Muscle layer of colon (tissue), 2 donors: ENCODE measurements around the gene SPON2.
"Not testable (repeated sequence)": the region's sequence is repeated elsewhere in the genome, so short reads cannot be mapped to it uniquely, and the experiment has no call there.

Experiments
- H3K27ac ChIP-seq: one replicate; pipeline ENCODE4 v1.7.0; 2013; ENCODE audit warnings: low read depth, mild to moderate bottlenecking, low read length, moderate library complexity
- H3K27me3 ChIP-seq, 2 donors: one replicate each; pipeline ENCODE4 v1.7.0; 2013; ENCODE audit warnings: low read length in 2 of 2, mild to moderate bottlenecking in 2 of 2; ENCODE audit not compliant: insufficient read depth in 2 of 2, control insufficient read depth in 1 of 2
- H3K36me3 ChIP-seq: one replicate; pipeline ENCODE4 v1.7.0; 2013; ENCODE audit warnings: mild to moderate bottlenecking, low read length; ENCODE audit not compliant: insufficient read depth
- H3K4me1 ChIP-seq: one replicate; pipeline ENCODE4 v1.7.0; 2013; ENCODE audit warnings: mild to moderate bottlenecking, low read length; ENCODE audit not compliant: insufficient read depth
- H3K4me3 ChIP-seq, 2 donors: one replicate each; pipeline ENCODE4 v1.7.0; 2013; ENCODE audit warnings: low read length in 2 of 2, low read depth in 1 of 2, mild to moderate bottlenecking in 1 of 2, moderate library complexity in 1 of 2
- H3K9ac ChIP-seq: one replicate; pipeline ENCODE4 v1.7.0; 2013; ENCODE audit warnings: low read length
- H3K9me3 ChIP-seq: one replicate; pipeline ENCODE4 v1.7.0; 2013; ENCODE audit warnings: mild to moderate bottlenecking, low read length
- donor health status: abdominal sarcoma.
- donor health status: Adenocarcinoma of cecum.

SPON2 gene

DNA sequence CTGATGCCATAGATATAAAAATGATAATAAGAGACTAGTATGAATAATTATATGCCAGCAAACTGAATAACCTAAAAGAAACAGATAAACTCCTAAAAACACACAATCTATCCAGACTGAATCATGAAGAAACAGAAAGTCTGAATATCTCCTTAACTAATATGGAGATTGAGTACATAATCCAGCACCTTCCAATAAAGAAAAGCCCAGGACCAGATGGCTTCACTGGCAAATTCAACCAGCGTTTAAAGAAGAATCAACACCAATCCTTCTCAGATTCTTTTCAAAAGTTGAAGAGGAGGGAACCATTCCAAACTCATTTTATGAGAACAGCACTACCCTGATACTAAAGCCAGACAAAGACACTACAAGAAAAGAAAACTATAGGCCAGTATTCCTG, 32.5 kb downstream of the SPON2 start:
- Histone ChIP-seq H3K9ac (no peak overlapping the region), H3K36me3 (no peaks in the 10 kb centered on the region), H3K4me3 (no peak overlapping the region), H3K27me3 (no peaks in the 10 kb centered on the region), H3K4me1 (no peaks in the 10 kb centered on the region), H3K9me3 (no peaks in the 10 kb centered on the region), H3K27ac (no peak overlapping the region)

DNA sequence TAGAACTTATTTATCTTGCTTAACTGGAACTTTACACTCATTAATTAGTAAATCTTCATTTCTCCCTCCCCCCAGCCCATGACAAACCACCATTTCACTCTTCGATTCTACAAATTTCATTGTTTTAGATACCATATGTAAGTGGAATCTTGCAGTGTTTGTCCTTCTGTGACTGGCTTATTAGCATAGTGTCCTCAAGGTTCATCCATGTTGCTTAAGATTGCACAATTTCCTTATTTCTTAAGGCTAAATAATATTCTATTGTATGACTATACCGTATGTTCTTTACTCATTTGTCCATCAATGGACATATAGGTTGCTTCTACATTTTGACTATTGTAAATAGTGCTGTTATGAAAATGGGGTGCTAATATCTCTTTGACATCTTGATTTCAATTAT, 34.5 kb downstream of the SPON2 start:
- no peaks in the 10 kb centered on the region for H3K36me3 ChIP-seq

DNA sequence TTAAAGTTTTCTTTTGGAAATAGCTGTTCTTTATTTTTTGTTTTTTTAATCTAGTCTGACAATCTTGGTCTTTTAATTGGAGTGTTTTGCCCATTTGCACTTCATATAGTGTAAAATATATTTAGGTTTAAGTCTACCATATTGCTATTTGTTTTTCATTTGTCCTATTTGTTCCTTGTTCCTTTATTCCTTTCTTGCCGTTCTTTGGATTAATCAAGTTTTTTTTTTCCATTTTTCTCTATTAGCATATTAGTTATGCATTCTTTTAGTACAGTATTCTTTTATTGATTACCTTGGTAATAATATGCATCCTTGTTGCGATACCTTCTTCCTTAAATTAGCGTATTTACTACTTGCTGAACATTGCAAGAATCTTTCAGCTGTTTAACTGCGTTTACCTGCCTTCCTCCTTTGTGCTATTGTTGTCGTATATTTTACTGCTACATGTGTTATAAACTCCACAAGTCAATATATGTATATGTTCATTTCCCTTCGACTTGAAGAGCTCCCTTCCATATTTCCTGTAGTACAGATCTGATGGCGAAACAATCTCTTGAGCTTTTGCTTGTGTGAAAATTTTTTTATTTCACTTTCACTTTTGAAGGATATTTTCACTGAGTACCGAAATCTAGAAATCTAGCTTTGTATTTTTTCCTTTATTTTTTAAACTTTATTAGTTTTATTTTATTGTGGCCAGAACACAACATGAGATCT, 35.2 kb downstream of the SPON2 start:
- no peaks in the 10 kb centered on the region for H3K36me3 ChIP-seq
- no peaks in the 10 kb centered on the region for H3K4me1 ChIP-seq
- H3K4me3 ChIP-seq = no peak overlapping the region
- H3K9me3 ChIP-seq = no peaks in the 10 kb centered on the region
- H3K27me3 ChIP-seq = no peaks in the 10 kb centered on the region
- no peak overlapping the region for H3K9ac ChIP-seq
- no peak overlapping the region for H3K27ac ChIP-seq

More for the DNA sequence above, 34.5 kb downstream of the SPON2 start:
- H3K4me1 ChIP-seq = no peaks in the 10 kb centered on the region
- no peak overlapping the region for H3K4me3 ChIP-seq
- H3K9ac ChIP-seq = no peak overlapping the region
- no peaks in the 10 kb centered on the region for H3K9me3 ChIP-seq
- no peaks in the 10 kb centered on the region for H3K27me3 ChIP-seq
- no peak overlapping the region for H3K27ac ChIP-seq

DNA sequence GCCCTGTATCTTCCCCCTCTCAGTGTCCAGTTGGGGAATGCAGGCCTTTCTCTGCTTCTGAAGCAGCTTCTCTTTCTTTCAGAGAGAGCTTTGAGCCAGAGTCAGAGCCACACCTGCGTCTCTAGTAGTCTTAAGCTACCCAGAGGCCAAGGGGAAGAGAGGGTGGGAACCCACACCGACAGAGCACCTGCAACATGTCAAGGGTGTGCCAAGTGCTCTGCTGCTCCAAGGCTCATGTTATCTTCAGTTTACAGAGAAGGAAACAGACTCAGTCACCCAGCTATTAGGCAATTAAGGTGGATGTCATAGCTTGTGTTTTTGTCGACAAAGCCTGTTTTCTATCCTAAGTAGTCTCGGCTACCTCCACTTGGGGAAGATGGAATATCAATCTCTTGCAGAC, 36.3 kb downstream of the SPON2 start:
- no peaks in the 10 kb centered on the region for H3K36me3 ChIP-seq
- H3K27me3 ChIP-seq = no peaks in the 10 kb centered on the region
- H3K27ac ChIP-seq = no peak overlapping the region
- no peak overlapping the region for H3K9ac ChIP-seq
- no peaks in the 10 kb centered on the region for H3K4me1 ChIP-seq
- no peak overlapping the region for H3K4me3 ChIP-seq
- no peaks in the 10 kb centered on the region for H3K9me3 ChIP-seq

DNA sequence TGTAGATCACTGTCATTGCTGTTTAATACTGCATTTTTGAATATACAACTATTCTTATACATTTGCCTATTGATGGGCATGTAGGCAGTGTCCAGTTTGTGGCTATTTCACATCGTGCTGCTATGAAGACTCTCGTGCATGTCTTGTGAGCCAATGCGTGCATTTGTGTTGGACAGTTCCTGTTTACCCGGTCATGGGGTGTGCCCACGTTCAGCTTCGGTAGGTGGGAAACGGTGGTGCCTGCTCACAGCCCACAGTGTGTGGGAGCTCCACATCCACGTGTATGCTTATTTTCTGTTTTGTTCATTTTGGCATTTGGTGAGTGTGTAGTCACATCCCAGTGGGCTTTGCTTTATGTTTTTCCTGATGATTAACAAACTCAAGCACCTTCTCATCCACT, 39.4 kb downstream of the SPON2 start:
- no peaks in the 10 kb centered on the region for H3K27me3 ChIP-seq
- H3K36me3 ChIP-seq = no peaks in the 10 kb centered on the region
- H3K4me1 ChIP-seq = peaks cover 6% of the 10 kb centered on the region
- no peak overlapping the region for H3K9ac ChIP-seq
- H3K27ac ChIP-seq = no peak overlapping the region
- no peak overlapping the region for H3K4me3 ChIP-seq
- no peaks in the 10 kb centered on the region for H3K9me3 ChIP-seq

GRCh38 chr4:1130316-1131186, 41.8 kb downstream of the SPON2 start:
- Histone ChIP-seq H3K27me3 (no peaks in the 10 kb centered on the region), H3K9ac (no peak overlapping the region), H3K9me3 (no peaks in the 10 kb centered on the region), H3K4me3 (no peak overlapping the region), H3K36me3 (no peaks in the 10 kb centered on the region), H3K27ac (no peak overlapping the region), H3K4me1 (peaks cover 6% of the 10 kb centered on the region)

DNA sequence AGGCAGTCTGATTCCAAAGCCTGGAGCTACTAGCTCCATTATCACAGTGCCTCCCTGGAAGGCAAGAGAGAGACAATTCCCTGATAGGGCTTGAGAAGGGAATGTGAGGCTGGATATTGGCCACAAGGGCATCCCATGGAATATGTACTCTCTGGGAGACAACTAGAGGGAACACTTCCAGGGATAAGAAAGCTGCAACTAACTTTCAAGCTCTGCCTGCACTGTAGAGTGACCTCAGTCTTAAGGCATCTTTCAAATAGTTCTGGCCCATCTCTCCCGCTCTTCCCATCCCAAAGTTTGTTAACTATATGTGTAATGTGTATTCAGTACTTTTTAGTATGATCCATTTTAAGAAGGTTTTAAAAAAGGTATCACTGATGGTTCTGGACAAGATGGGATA, 45.9 kb downstream of the SPON2 start:
- H3K4me1 ChIP-seq = peaks cover 6% of the 10 kb centered on the region

DNA sequence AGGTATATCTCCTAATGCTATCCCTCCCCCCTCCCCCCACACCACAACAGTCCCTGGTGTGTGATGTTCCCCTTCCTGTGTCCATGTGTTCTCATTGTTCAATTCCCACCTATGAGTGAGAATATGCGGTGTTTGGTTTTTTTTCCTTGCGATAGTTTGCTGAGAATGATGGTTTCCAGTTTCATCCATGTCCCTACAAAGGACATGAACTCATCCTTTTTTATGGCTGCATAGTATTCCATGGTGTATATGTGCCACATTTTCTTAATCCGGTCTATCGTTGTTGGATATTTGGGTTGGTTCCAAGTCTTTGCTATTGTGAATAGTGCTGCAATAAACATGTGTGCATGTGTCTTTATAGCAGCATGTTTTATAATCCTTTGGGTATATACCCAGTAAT, 46.9 kb downstream of the SPON2 start:
- not testable (repeated sequence) for H3K9ac ChIP-seq, H3K27me3 ChIP-seq, H3K4me3 ChIP-seq, H3K4me1 ChIP-seq, H3K36me3 ChIP-seq, H3K27ac ChIP-seq, H3K9me3 ChIP-seq

More for the DNA sequence above, 45.9 kb downstream of the SPON2 start:
- no peaks in the 10 kb centered on the region for H3K9me3 ChIP-seq
- H3K4me3 ChIP-seq = no peak overlapping the region
- no peak overlapping the region for H3K27ac ChIP-seq
- H3K27me3 ChIP-seq = no peaks in the 10 kb centered on the region
- H3K9ac ChIP-seq = no peak overlapping the region
- no peaks in the 10 kb centered on the region for H3K36me3 ChIP-seq

DNA sequence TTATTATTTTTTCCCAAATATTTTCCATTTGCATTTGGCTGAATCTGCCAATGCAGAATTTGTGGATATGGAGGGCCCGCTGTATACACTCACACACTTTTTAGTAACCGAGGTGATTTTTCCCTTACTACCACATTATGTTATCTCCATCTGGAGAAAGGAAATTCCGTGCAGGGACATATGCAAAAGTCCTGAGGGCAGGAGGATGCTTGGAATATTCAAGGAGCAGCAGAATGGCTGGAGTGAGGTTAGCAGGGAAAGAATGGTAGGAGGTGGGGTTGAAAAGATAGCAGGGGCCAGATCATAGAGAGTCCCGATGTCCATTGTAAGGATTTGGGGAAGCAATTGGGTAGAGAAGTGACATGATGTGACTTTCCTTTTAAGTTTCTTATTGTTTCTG, 47.6 kb downstream of the SPON2 start:
- Histone ChIP-seq H3K4me3 (no peak overlapping the region), H3K9me3 (no peaks in the 10 kb centered on the region), H3K9ac (no peak overlapping the region), H3K4me1 (no peaks in the 10 kb centered on the region), H3K27me3 (no peaks in the 10 kb centered on the region), H3K36me3 (no peaks in the 10 kb centered on the region), H3K27ac (no peak overlapping the region)

DNA sequence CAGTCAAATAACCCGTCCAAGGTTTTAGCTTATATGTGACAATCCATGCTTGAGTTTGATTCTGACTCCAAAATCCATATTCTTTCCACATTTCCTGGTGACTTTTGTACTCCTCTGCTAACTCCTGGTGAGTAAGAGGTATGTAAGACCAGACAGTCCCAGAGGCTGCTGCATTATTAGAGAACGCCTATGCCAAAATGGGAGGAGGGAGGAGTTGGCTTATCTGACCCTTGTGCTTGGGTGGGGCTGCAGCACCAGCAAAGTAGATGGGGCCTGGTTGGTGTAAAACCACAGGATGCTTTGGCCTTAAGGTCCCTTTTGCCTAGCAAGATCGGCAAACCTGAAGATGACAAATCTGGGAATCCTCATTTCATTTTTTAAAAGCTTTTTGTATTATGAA, 49.9 kb downstream of the SPON2 start:
- Histone ChIP-seq H3K9ac (no peak overlapping the region), H3K27ac (no peak overlapping the region), H3K4me1 (no peaks in the 10 kb centered on the region), H3K27me3 (no peaks in the 10 kb centered on the region), H3K36me3 (no peaks in the 10 kb centered on the region), H3K4me3 (no peak overlapping the region), H3K9me3 (no peaks in the 10 kb centered on the region)
